ENCODE results near the gene CTAGE1.
"Not testable (repeated sequence)": the region's sequence is repeated elsewhere in the genome, so short reads cannot be mapped to it uniquely, and the experiment has no call there.

CTAGE1 gene

DNA sequence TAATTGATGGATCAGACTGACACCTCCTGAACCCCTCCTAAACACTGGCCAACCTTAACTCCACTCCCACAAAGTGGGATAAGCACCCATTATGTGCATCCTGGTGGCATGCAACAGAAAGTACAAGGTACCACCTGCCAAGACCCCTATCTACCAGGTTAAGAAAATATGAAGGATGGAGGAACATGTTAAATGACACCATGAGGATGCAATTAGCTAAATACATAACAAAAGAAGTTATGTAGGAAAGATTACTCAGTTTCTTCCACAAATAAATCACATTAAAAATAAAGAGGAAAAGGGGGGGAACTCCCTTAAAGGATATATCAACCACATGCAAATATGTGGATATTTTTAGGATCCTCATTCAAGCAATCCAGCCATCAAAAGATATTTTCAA, 12.6 kb downstream of the CTAGE1 start:
- TF ChIP-seq CTCF (IDR thresholded peaks at IDR 0.05): no peak
- no peaks in the 10 kb centered on the region for H3K36me3 ChIP-seq
- no peak overlapping the region for H3K27ac ChIP-seq
- no peak overlapping the region for H3K4me3 ChIP-seq (ENCODE audit: low read depth in 1 of 2, low read length in 1 of 2)
- H3K4me1 ChIP-seq (ENCODE audit: control insufficient read depth in 1 of 2, insufficient read depth in 1 of 2, low read depth in 1 of 2, low read length in 1 of 2): no peaks in the 10 kb centered on the region
- H3K9me3 ChIP-seq: no peaks in the 10 kb centered on the region
- H3K27me3 ChIP-seq: no peaks in the 10 kb centered on the region

GRCh38 chr18:22403950-22404349, 13.8 kb downstream of the CTAGE1 start:
- no peaks in the 10 kb centered on the region for H3K4me1 ChIP-seq (ENCODE audit: control insufficient read depth in 1 of 2, insufficient read depth in 1 of 2, low read depth in 1 of 2, low read length in 1 of 2)
- no peak for TF ChIP-seq CTCF (IDR thresholded peaks at IDR 0.05)
- H3K4me3 ChIP-seq (ENCODE audit: low read depth in 1 of 2, low read length in 1 of 2): no peak overlapping the region
- no peaks in the 10 kb centered on the region for H3K27me3 ChIP-seq
- no peaks in the 10 kb centered on the region for H3K36me3 ChIP-seq
- no peak overlapping the region for H3K27ac ChIP-seq
- no peaks in the 10 kb centered on the region for H3K9me3 ChIP-seq

DNA sequence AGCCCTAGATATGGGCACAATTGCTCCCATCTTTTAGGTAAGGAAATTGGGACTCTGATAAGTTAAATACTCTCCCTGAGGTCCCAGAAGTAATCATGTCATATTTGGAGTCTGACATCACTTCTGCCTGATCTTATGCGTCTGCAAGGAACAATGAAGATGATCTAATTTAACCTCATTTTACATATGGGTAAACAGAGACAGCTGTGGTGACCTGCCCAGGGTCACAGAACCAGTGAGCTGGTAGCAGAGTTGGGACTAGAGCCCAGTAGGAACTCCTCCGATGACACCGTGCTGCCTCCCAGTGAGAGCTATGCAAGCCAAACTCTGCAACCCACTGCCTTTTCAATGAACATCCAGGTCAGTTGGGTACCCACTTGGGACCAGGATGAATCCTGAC, 17.8 kb downstream of the CTAGE1 start:
- H3K4me3 ChIP-seq (ENCODE audit: low read depth in 1 of 2, low read length in 1 of 2): no peak overlapping the region
- no peaks in the 10 kb centered on the region for H3K4me1 ChIP-seq (ENCODE audit: control insufficient read depth in 1 of 2, insufficient read depth in 1 of 2, low read depth in 1 of 2, low read length in 1 of 2)
- no peaks in the 10 kb centered on the region for H3K36me3 ChIP-seq
- H3K27me3 ChIP-seq: no peaks in the 10 kb centered on the region
- no peaks in the 10 kb centered on the region for H3K9me3 ChIP-seq
- H3K27ac ChIP-seq: no peak overlapping the region
- no peak for TF ChIP-seq CTCF (IDR thresholded peaks at IDR 0.05)

- no peak for TF ChIP-seq CTCF (IDR thresholded peaks at IDR 0.05)
- no peaks in the 10 kb centered on the region for H3K27me3 ChIP-seq
- H3K36me3 ChIP-seq: no peaks in the 10 kb centered on the region
- H3K9me3 ChIP-seq: no peaks in the 10 kb centered on the region
- no peaks in the 10 kb centered on the region for H3K4me1 ChIP-seq (ENCODE audit: control insufficient read depth in 1 of 2, insufficient read depth in 1 of 2, low read depth in 1 of 2, low read length in 1 of 2)
- no peak overlapping the region for H3K27ac ChIP-seq
- no peak overlapping the region for H3K4me3 ChIP-seq (ENCODE audit: low read depth in 1 of 2, low read length in 1 of 2)
Observed at GRCh38 chr18:22398464-22398863, 19.3 kb downstream of the CTAGE1 start.

DNA sequence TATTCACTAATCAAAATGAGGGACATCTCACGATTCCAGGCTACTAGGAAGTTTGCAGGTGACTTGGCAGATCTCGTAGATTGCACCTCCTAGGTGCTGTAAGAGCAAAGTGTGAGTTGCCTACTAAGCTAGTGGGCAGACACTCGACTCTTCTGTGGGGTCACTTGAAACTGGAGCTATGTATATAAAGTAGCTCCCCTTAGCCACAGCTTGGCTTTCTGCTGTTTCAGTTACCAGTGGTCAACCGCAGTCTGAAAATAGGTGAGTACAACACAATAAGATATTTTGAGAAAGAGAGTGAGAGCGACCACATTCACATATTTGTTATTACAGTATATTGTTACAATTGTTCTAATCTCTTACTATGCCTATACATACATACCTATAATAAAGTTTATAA, 23.3 kb downstream of the CTAGE1 start:
- H3K27ac ChIP-seq: no peak overlapping the region
- no peaks in the 10 kb centered on the region for H3K36me3 ChIP-seq
- no peaks in the 10 kb centered on the region for H3K27me3 ChIP-seq
- no peak overlapping the region for H3K4me3 ChIP-seq (ENCODE audit: low read depth in 1 of 2, low read length in 1 of 2)
- TF ChIP-seq CTCF (IDR thresholded peaks at IDR 0.05): no peak
- H3K9me3 ChIP-seq: no peaks in the 10 kb centered on the region
- H3K4me1 ChIP-seq (ENCODE audit: control insufficient read depth in 1 of 2, insufficient read depth in 1 of 2, low read depth in 1 of 2, low read length in 1 of 2): no peaks in the 10 kb centered on the region

DNA sequence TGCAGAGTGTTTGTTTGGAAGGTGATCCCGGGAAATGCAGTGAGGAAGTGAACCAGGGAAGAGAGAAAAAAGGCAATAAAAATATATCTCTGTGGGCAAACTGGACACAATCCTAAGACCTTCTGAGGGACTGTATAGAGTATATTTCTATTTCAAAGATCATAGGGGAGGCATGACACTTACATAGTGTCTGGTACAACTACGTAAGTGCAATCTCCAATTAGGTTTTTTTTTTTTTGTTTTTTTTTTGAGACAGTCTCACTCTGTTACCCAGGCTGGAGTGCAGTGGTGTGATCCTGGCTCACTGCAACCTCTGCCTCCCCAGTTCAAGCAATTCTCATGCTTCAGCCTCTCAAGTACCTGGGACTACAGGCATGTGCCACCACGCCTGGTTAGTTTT, 24.6 kb downstream of the CTAGE1 start:
- not testable (repeated sequence) for H3K4me3 ChIP-seq (ENCODE audit: low read depth in 1 of 2, low read length in 1 of 2); H3K4me1 ChIP-seq (ENCODE audit: control insufficient read depth in 1 of 2, insufficient read depth in 1 of 2, low read depth in 1 of 2, low read length in 1 of 2); H3K9me3 ChIP-seq; H3K27ac ChIP-seq; H3K36me3 ChIP-seq; H3K27me3 ChIP-seq
